Chondrocyte (in vitro differentiated cells): Measurements from ENCODE around the gene ABAT. TPM values are rescaled to one million over a fixed set of nuclear protein-coding genes. Genes with fewer than 3 reads are reported as not detected.

Experiments
- DNase-seq: peaks from one replicate; pipeline ENCODE4 v3.0.0; 2021; ENCODE audit warnings: mixed read lengths, low spot score
- H3K27ac Mint-ChIP-seq: one replicate; pipeline ENCODE4 v1.8.0; 2021; ENCODE audit warnings: mild to moderate bottlenecking, moderate library complexity, mixed read lengths; ENCODE audit not compliant: unreplicated experiment
- H3K27me3 Mint-ChIP-seq: 2 replicates; pipeline ENCODE4 v1.8.0; 2021; ENCODE audit warnings: low read depth, mixed read lengths
- H3K36me3 Mint-ChIP-seq: 2 replicates; pipeline ENCODE4 v1.8.0; 2021; ENCODE audit warnings: low read depth, mixed read lengths
- H3K4me1 Mint-ChIP-seq: 2 replicates; pipeline ENCODE4 v1.8.0; 2021; ENCODE audit warnings: low read depth, mild to moderate bottlenecking, mixed read lengths
- H3K4me3 Mint-ChIP-seq: one replicate; pipeline ENCODE4 v1.8.0; 2021; ENCODE audit warnings: mild to moderate bottlenecking, moderate library complexity, mixed read lengths; ENCODE audit not compliant: unreplicated experiment
- H3K9me3 Mint-ChIP-seq: 2 replicates; pipeline ENCODE4 v1.8.0; 2021; ENCODE audit warnings: low read depth, mixed read lengths
- CTCF ChIP-seq: fragments of 200-600 bp; sonication (generic); IDR thresholded peaks from 2 replicates; pipeline ENCODE4 v1.5.0; 2021; ENCODE audit warnings: antibody characterized with exemption, mild to moderate bottlenecking, moderate library complexity
- total RNA-seq: library from RNA; stranded (reverse); gene quantifications from 3 replicates; pipeline ENCODE4 v1.2.1, GENCODE V29; 2021

ABAT gene
- total RNA-seq, 1 donor from 2014 or later, result 2.1 TPM

- no peak for DNase-seq
- no peak for TF ChIP-seq CTCF
- no peak overlapping the region for H3K4me3 Mint-ChIP-seq
- H3K36me3 Mint-ChIP-seq, result no peaks in the 10 kb centered on the region
- no peaks in the 10 kb centered on the region for H3K9me3 Mint-ChIP-seq
- H3K27me3 Mint-ChIP-seq, result no peaks in the 10 kb centered on the region
- peaks cover 4% of the 10 kb centered on the region for H3K4me1 Mint-ChIP-seq
- no peak overlapping the region for H3K27ac Mint-ChIP-seq
Measured at GRCh38 chr16:8663192-8664089, 11.0 kb upstream of the ABAT start.

- Mint-ChIP-seq H3K9me3 (no peaks in the 10 kb centered on the region), H3K4me3 (no peak overlapping the region), H3K36me3 (no peaks in the 10 kb centered on the region), H3K4me1 (peaks cover 4% of the 10 kb centered on the region), H3K27me3 (no peaks in the 10 kb centered on the region), H3K27ac (no peak overlapping the region)
- no peak for TF ChIP-seq CTCF
- peak; percentile 49 for DNase-seq
Measured at GRCh38 chr16:8665529-8665928, 8.9 kb upstream of the ABAT start.

GRCh38 chr16:8667492-8667891, 6.9 kb upstream of the ABAT start:
- Mint-ChIP-seq H3K27me3 (no peaks in the 10 kb centered on the region), H3K4me3 (no peak overlapping the region), H3K27ac (no peak overlapping the region), H3K36me3 (no peaks in the 10 kb centered on the region), H3K9me3 (no peaks in the 10 kb centered on the region), H3K4me1 (no peaks in the 10 kb centered on the region)
- TF ChIP-seq CTCF, result no peak
- peak; percentile 2 for DNase-seq

- H3K9me3 Mint-ChIP-seq, result no peaks in the 10 kb centered on the region
- H3K36me3 Mint-ChIP-seq, result no peaks in the 10 kb centered on the region
- peak; percentile 22 for DNase-seq
- TF ChIP-seq CTCF, result no peak
- H3K4me3 Mint-ChIP-seq, result no peak overlapping the region
- H3K27ac Mint-ChIP-seq, result no peak overlapping the region
- H3K27me3 Mint-ChIP-seq, result no peaks in the 10 kb centered on the region
- H3K4me1 Mint-ChIP-seq, result no peaks in the 10 kb centered on the region
Measured at GRCh38 chr16:8668113-8668512, 6.3 kb upstream of the ABAT start.

DNA sequence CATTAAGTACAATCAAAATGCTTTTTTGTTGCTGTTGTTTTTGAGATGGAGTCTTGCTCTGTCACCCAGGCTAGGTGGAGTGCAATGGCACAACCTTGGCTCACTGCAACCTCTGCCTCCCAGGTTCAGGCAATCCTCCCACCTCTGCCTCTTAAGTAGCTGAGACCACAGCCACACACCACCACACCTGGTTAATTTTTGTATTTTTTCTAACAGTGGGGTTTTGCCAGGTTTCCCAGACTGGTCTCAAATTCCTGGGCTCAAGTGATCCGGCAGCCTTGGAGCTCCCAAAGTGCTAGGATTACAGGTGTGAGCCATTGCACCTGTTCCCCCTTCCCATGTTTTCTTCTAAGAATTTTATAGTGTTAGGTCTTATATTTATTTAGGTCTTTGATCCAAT, 4.9 kb upstream of the ABAT start:
- TF ChIP-seq CTCF, result no peak
- no peak overlapping the region for H3K27ac Mint-ChIP-seq
- peaks cover 3% of the 10 kb centered on the region for H3K4me1 Mint-ChIP-seq
- H3K9me3 Mint-ChIP-seq, result no peaks in the 10 kb centered on the region
- no peaks in the 10 kb centered on the region for H3K27me3 Mint-ChIP-seq
- H3K36me3 Mint-ChIP-seq, result no peaks in the 10 kb centered on the region
- no peak overlapping the region for H3K4me3 Mint-ChIP-seq
- DNase-seq, result peak; percentile 3
